ENCODE results near the gene NRP2. TPM values are rescaled to one million over a fixed set of nuclear protein-coding genes. Genes with fewer than 3 reads are reported as not detected.

NRP2 gene
- polyA plus RNA-seq, 2 of the 4 experiments (the other 2 are of a cell fraction): 144 to 159 TPM

DNA sequence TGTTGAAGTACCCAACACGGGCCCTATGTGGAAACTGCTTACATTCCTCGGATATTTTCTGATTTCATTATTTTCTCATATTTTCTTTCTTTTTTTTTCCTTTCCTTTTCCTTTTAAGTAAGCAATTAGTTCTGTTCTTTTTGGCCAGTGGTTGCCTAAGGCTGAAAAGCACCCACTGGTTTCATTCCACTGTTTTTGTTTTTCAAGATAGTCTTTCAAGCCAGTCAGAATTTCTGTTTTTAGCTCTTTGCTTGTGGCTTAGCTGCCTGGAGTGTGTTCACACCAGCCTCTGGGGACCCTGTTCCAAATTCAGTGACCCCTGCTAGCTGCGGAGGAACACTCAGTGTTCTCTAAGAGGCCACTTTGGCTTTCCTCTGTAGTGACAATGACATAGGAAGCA lies 73.6 kb downstream of the NRP2 start (continued):
- no peak for TF ChIP-seq BHLHE40 (IDR thresholded peaks at IDR 0.05; ENCODE audit: low read depth, low read length)
- no peak for TF ChIP-seq KDM1A (IDR thresholded peaks at IDR 0.05; ENCODE audit: low read depth)
- TF ChIP-seq ZSCAN20 (CRISPR knock-in tag; IDR thresholded peaks at IDR 0.05): no peak
- no peak for TF ChIP-seq TP53 (CRISPR knock-in tag; IDR thresholded peaks at IDR 0.05)
- TF ChIP-seq ESRRA (IDR thresholded peaks at IDR 0.05; ENCODE audit: borderline replicate concordance, low read length): no peak
- TF ChIP-seq HOXA7 (CRISPR knock-in tag; IDR thresholded peaks at IDR 0.05): no peak
- no peak for TF ChIP-seq ZNF302 (CRISPR knock-in tag; IDR thresholded peaks at IDR 0.05)
- TF ChIP-seq CBX8 (IDR thresholded peaks at IDR 0.05): no peak
- no peak for TF ChIP-seq KDM5A (IDR thresholded peaks at IDR 0.05)
- no peak for TF ChIP-seq RAD21 (conservative IDR thresholded peaks at IDR 0.05 in 1 of 2, IDR thresholded peaks at IDR 0.05 in 1 of 2)
- TF ChIP-seq HDAC2 (IDR thresholded peaks at IDR 0.05): no peak
- TF ChIP-seq PHF8 (IDR thresholded peaks at IDR 0.05; ENCODE audit: borderline replicate concordance, low read depth): no peak

DNA sequence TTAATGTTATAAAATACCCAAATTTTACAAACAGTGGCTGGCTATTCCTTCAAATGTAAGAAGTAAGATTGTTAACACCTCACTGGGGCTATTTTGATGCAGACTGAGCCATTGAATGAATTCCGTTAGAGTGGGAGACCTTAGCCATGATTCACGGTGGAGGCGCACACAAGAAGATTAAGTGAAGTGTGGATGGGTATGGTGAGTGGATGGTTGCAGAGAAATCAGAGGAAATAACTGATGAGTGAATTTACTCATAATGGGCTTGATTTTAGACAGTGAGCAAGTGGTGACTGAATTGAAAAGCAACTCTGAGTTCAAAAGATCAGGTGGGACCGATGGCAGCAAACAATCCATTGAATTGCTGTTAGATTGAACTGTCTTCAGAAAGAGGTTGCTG lies 75.0 kb downstream of the NRP2 start:
- no peak for DNase-seq (ENCODE audit: low read depth in 1 of 2, low spot score in 1 of 2)
- CTCF ChIA-PET: interaction anchor here (0.7 to 1.8 kb wide), 4 partner anchors 36 to 169 kb away, joined by 3 to 6 read pairs (median 4); no protein-coding TSS in a partner anchor
- 93% methylated on average over 4 of the region's 4 CpGs for WGBS (ENCODE audit: missing lambda C conversion rate)
- POLR2A ChIA-PET: no interaction called here
- no peak for ATAC-seq
- no peak overlapping the region for H3K4me3 ChIP-seq
- H3K4me2 ChIP-seq: peak overlapping the region; percentile 43
- H3K9me3 ChIP-seq: no peaks in the 10 kb centered on the region
- FAIRE-seq: no peak
- H3K4me1 ChIP-seq: peaks cover 72% of the 10 kb centered on the region
- no peak for TF ChIP-seq POLR2AphosphoS2 (conservative IDR thresholded peaks at IDR 0.05; ENCODE audit: low read length)
- no peak for TF ChIP-seq HEYL (CRISPR knock-in tag; IDR thresholded peaks at IDR 0.05)
- TF ChIP-seq, protein P1, sequence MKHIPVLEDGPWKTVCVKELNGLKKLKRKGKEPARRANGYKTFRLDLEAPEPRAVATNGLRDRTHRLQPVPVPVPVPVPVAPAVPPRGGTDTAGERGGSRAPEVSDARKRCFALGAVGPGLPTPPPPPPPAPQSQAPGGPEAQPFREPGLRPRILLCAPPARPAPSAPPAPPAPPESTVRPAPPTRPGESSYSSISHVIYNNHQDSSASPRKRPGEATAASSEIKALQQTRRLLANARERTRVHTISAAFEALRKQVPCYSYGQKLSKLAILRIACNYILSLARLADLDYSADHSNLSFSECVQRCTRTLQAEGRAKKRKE (CRISPR knock-in tag; IDR thresholded peaks at IDR 0.05; ENCODE audit: low read depth): no peak
- no peak for TF ChIP-seq RAD21 (conservative IDR thresholded peaks at IDR 0.05 in 1 of 2, IDR thresholded peaks at IDR 0.05 in 1 of 2)
- no peak for TF ChIP-seq MAZ (IDR thresholded peaks at IDR 0.05; ENCODE audit: borderline replicate concordance, low read depth, low read length)
- no peak for TF ChIP-seq ZC3H11A (IDR thresholded peaks at IDR 0.05)
- TF ChIP-seq, protein P2, sequence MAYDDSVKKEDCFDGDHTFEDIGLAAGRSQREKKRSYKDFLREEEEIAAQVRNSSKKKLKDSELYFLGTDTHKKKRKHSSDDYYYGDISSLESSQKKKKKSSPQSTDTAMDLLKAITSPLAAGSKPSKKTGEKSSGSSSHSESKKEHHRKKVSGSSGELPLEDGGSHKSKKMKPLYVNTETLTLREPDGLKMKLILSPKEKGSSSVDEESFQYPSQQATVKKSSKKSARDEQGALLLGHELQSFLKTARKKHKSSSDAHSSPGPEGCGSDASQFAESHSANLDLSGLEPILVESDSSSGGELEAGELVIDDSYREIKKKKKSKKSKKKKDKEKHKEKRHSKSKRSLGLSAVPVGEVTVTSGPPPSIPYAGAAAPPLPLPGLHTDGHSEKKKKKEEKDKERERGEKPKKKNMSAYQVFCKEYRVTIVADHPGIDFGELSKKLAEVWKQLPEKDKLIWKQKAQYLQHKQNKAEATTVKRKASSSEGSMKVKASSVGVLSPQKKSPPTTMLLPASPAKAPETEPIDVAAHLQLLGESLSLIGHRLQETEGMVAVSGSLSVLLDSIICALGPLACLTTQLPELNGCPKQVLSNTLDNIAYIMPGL (CRISPR knock-in tag; IDR thresholded peaks at IDR 0.05; ENCODE audit: borderline replicate concordance): no peak
- TF ChIP-seq, protein P3, sequence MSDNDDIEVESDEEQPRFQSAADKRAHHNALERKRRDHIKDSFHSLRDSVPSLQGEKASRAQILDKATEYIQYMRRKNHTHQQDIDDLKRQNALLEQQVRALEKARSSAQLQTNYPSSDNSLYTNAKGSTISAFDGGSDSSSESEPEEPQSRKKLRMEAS (IDR thresholded peaks at IDR 0.05): no peak
- no peak for TF ChIP-seq GATA3 (IDR thresholded peaks at IDR 0.05; ENCODE audit: borderline replicate concordance)
- no peak for TF ChIP-seq JUNB (IDR thresholded peaks at IDR 0.05)
- TF ChIP-seq NR3C1 (IDR thresholded peaks at IDR 0.05): no peak
- no peak for TF ChIP-seq POLR2A (IDR thresholded peaks at IDR 0.05; ENCODE audit: low read length)
- TF ChIP-seq PHF8 (IDR thresholded peaks at IDR 0.05; ENCODE audit: borderline replicate concordance, low read depth): no peak
- TF ChIP-seq HDAC2 (IDR thresholded peaks at IDR 0.05): no peak
- no peak for TF ChIP-seq HOXB5 (CRISPR knock-in tag; IDR thresholded peaks at IDR 0.05)
- TF ChIP-seq JUN (IDR thresholded peaks at IDR 0.05): no peak
- no peak for TF ChIP-seq EHMT2 (IDR thresholded peaks at IDR 0.05; ENCODE audit: low read depth)
- no peak for TF ChIP-seq NFE2L2 (conservative IDR thresholded peaks at IDR 0.05; ENCODE audit: low read length)
- TF ChIP-seq, protein P4, sequence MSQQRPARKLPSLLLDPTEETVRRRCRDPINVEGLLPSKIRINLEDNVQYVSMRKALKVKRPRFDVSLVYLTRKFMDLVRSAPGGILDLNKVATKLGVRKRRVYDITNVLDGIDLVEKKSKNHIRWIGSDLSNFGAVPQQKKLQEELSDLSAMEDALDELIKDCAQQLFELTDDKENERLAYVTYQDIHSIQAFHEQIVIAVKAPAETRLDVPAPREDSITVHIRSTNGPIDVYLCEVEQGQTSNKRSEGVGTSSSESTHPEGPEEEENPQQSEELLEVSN (IDR thresholded peaks at IDR 0.05; ENCODE audit: borderline replicate concordance, low read depth): no peak
- TF ChIP-seq SMC3 (IDR thresholded peaks at IDR 0.05): no peak
- peak overlapping the region; percentile 64 to 94 for H3K27ac ChIP-seq

Data from A549 (cell line).